Muscle layer of duodenum (tissue), 2 donors: ENCODE results near the gene KNG1.
"Not testable (repeated sequence)": the region's sequence is repeated elsewhere in the genome, so short reads cannot be mapped to it uniquely, and the experiment has no call there.

Source experiments
- H3K27ac ChIP-seq: one replicate; pipeline ENCODE4 v1.7.0; 2013; ENCODE audit warnings: mild to moderate bottlenecking, low read length
- H3K27me3 ChIP-seq: one replicate; pipeline ENCODE4 v1.7.0; 2013; ENCODE audit warnings: low read depth, mild to moderate bottlenecking, control low read depth, low read length
- H3K36me3 ChIP-seq, 2 donors: one replicate each; pipeline ENCODE4 v1.7.0; 2013; ENCODE audit warnings: low read length in 2 of 2, control low read depth in 1 of 2, mild to moderate bottlenecking in 1 of 2; ENCODE audit not compliant: insufficient read depth in 2 of 2, control insufficient read depth in 1 of 2
- H3K4me1 ChIP-seq, 2 donors: one replicate each; pipeline ENCODE4 v1.7.0; 2013; ENCODE audit warnings: low read length in 2 of 2, mild to moderate bottlenecking in 2 of 2, control low read depth in 1 of 2, moderate library complexity in 1 of 2; ENCODE audit not compliant: insufficient read depth in 2 of 2, control insufficient read depth in 1 of 2
- H3K4me3 ChIP-seq, 2 donors: one replicate each; pipeline ENCODE4 v1.7.0; 2013; ENCODE audit warnings: low read length in 2 of 2, low read depth in 1 of 2, mild to moderate bottlenecking in 1 of 2
- H3K9me3 ChIP-seq, 2 donors: one replicate each; pipeline ENCODE4 v1.7.0; 2013; ENCODE audit warnings: low read length in 2 of 2, control low read depth in 1 of 2, mild to moderate bottlenecking in 1 of 2; ENCODE audit not compliant: control insufficient read depth in 1 of 2
- donor health status: healthy.

Gene KNG1

DNA sequence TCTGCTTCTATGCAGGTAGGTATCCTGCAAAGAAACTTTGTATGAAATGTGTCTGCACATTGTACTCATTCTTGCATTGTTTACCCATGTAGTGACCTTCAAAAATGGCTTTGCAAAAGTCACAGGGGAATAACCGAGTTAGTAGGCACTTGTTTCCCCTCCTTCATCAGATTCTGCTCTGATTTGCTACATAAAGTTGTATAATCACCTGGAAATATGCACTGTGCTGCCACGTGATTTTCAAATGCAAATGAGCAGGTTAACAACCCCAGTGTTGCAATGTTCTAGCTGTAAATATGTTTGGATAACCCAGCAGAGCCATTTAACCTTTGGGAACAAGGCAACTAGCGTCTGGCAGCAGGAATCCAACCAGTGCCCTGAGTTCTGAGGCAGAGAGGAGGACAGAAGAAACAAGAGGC lies at the start of gene KNG1:
Gene KNG1, plus strand, starts transcription at position 321 of the 419 bp plus-strand sequence. CDS start 184 bp downstream, outside the sequence.
- H3K4me3 ChIP-seq, result no peak within 1 kb of the TSS
- no peaks in the 10 kb centered on the region for H3K9me3 ChIP-seq
- no peak within 1 kb of the TSS for H3K27ac ChIP-seq
- H3K27me3 ChIP-seq, result no peaks in the 10 kb centered on the region
- H3K36me3 ChIP-seq, result no peaks in the 10 kb centered on the region
- no peaks in the 10 kb centered on the region for H3K4me1 ChIP-seq

GRCh38 chr3:186668426-186668825 lies 48.7 kb upstream of the KNG1 start:
- Histone ChIP-seq H3K4me1 (no peaks in the 10 kb centered on the region), H3K36me3 (no peaks in the 10 kb centered on the region), H3K4me3 (no peak overlapping the region), H3K27ac (no peak overlapping the region), H3K27me3 (no peaks in the 10 kb centered on the region), H3K9me3 (no peaks in the 10 kb centered on the region)

DNA sequence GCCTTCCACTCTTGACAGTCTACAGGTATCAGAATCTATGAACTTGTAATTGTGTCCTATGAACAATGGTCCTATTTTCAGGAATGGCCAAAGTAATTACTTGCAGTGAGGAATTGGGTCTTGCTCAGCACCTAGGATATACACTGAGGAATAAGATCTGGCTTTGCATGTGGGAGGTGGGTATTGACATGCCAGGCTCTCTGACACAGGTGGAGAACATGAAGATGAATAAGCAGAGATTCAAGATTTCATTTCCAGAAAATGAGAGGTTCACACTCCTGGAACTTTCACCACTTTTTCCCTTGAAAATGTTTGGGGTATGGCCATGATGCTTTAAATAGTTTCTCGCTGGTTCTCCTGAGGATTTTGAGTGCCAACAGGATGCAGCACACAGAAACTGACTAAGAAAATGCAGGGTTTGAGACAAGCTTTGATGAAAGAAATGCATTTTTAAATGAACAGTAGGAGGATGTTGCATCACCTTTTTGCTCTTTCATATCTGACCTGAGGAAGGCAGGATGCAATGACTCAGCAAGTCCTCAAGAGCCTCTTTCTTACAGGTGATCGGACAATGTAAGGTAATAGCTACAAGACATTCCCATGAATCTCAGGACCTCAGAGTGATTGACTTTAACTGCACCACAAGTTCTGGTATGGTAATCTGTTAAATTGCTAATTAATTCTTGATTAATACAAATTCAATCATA lies 47.6 kb upstream of the KNG1 start:
- Histone ChIP-seq H3K27me3 (no peaks in the 10 kb centered on the region), H3K36me3 (no peaks in the 10 kb centered on the region)

DNA sequence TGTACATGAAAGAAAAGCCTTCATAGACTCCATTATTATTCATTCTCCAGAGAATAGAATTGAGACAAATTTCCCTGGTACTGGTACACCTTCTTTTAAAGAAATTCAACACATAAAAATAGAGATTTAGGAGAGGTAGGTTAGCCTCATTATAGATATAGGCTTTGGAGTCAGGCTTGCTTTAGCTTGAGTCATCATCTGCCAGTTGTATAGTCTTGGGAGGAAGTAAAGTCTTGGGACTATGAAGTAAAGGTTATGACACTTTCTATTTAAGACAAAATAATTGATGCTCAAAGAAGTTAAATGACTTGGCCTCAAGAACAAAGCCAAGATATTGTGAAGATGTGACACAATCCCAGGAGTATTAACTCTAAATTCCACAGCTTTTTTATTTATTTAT lies 47.0 kb upstream of the KNG1 start:
- H3K27ac ChIP-seq, result no peak overlapping the region
- no peak overlapping the region for H3K4me3 ChIP-seq
- H3K9me3 ChIP-seq, result no peaks in the 10 kb centered on the region
- H3K27me3 ChIP-seq, result no peaks in the 10 kb centered on the region
- no peaks in the 10 kb centered on the region for H3K36me3 ChIP-seq
- no peaks in the 10 kb centered on the region for H3K4me1 ChIP-seq

More for the DNA sequence above, 47.6 kb upstream of the KNG1 start:
- H3K27ac ChIP-seq, result no peak overlapping the region
- no peak overlapping the region for H3K4me3 ChIP-seq
- H3K9me3 ChIP-seq, result no peaks in the 10 kb centered on the region
- H3K4me1 ChIP-seq, result no peaks in the 10 kb centered on the region

- H3K9me3 ChIP-seq, result no peaks in the 10 kb centered on the region
- H3K36me3 ChIP-seq, result no peaks in the 10 kb centered on the region
- H3K4me3 ChIP-seq, result no peak overlapping the region
- H3K4me1 ChIP-seq, result no peaks in the 10 kb centered on the region
- H3K27ac ChIP-seq, result no peak overlapping the region
- H3K27me3 ChIP-seq, result no peaks in the 10 kb centered on the region
Measured at GRCh38 chr3:186671051-186671450, 46.1 kb upstream of the KNG1 start.

DNA sequence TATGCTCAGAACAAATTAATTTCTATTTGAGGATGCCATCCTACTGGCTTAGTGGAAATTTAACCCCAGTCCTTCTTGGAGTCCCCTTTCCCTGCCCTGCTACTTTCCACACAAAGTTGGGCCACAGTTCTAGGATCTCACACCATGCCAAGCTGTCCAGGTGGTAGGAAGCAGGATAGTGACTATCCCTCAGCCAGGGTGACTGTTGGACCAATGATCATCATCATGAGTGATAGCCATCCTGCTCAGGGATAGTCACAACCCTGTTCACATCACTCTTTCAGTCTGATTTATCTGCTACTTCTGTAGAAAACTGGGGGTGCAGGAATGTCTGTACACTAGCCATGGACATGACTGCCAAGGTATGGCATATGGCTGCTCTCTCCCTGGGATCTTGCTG lies 38.6 kb upstream of the KNG1 start:
- Histone ChIP-seq H3K27ac (no peak overlapping the region), H3K9me3 (no peaks in the 10 kb centered on the region), H3K4me3 (no peak overlapping the region), H3K4me1 (no peaks in the 10 kb centered on the region), H3K36me3 (no peaks in the 10 kb centered on the region), H3K27me3 (no peaks in the 10 kb centered on the region)

DNA sequence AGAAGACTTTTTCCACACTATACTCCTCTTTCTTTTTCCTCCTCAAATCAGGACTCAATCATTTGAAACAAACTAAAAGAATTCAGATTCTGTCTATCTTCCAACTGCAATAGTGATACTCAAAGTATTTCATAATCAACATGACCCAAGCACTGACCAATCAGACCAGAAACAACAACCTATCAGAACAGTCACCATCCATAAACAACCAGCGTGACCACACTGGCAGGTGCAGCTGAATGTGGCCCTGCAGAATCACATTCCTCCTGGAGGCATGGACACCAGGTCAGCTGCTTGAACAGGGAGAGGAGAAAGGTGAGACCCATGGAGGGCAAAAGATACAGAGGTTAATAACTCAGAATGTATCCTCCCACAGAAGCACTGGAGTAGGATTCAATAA lies 38.0 kb upstream of the KNG1 start:
- H3K27ac ChIP-seq, result no peak overlapping the region
- no peaks in the 10 kb centered on the region for H3K36me3 ChIP-seq
- H3K27me3 ChIP-seq, result no peaks in the 10 kb centered on the region
- no peaks in the 10 kb centered on the region for H3K9me3 ChIP-seq
- H3K4me1 ChIP-seq, result no peaks in the 10 kb centered on the region
- H3K4me3 ChIP-seq, result no peak overlapping the region

DNA sequence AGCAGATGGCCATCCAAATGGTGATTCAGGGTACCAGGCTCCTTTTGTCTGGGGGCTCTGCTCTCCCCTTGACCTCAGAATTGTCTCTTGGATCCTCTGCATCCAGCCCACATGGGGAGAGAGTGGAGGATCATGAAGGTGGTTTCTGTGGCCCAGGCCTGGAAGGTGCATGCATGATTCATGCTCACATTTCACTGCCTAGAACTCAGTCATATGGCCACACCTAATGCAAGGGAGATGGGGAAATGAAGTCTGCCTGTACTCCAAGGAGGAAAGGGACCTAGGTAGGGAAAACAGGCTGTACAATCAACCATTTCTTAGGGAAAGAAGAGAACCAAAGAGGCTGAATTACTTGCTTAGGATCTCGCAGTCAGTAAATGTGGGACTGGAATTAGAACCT lies 36.3 kb upstream of the KNG1 start:
- no peaks in the 10 kb centered on the region for H3K36me3 ChIP-seq
- no peaks in the 10 kb centered on the region for H3K4me1 ChIP-seq
- H3K4me3 ChIP-seq, result no peak overlapping the region
- no peaks in the 10 kb centered on the region for H3K27me3 ChIP-seq
- no peak overlapping the region for H3K27ac ChIP-seq
- no peaks in the 10 kb centered on the region for H3K9me3 ChIP-seq

DNA sequence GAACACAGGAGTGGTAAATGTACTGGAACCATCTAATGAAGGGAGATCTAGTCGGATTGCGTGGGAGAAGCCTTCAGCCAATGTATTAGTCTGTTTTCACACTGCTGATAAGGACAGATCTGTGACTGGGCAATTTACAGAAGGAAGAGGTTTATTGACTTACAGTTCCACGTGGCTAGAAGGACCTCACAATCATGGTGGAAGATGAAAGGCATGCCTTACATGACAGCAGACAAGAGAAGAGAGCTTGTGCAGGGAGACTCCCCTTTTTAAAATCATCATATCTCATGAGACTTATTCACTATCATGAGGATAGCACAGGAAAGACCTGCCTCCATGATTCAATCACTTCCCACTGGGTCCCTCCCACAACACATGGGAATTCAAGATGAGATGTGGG lies 34.3 kb upstream of the KNG1 start:
- Histone ChIP-seq H3K27me3 (peaks cover 2% of the 10 kb centered on the region), H3K9me3 (no peaks in the 10 kb centered on the region), H3K4me1 (no peaks in the 10 kb centered on the region), H3K4me3 (no peak overlapping the region), H3K27ac (no peak overlapping the region), H3K36me3 (no peaks in the 10 kb centered on the region)

DNA sequence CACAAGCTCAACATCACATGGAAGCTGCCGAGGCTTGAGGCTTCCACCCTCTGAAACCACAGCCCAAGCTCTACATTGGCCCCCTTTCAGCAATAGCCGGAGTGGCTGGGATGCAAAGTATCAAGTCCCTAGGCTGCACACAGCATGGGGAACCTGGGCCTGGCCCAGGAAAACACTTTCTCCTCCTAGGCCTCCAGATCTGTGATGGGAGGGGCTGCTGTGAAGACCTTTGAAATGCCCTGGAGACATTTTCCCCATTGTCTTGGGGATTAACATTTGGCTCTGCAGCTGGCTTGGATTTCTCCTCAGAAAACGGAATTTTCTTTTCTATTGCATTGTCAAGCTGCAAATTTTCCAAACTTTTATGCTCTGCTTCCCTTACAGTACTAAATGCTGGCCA lies 33.2 kb upstream of the KNG1 start:
- Histone ChIP-seq H3K27me3 (peaks cover 3% of the 10 kb centered on the region), H3K4me1 (no peaks in the 10 kb centered on the region), H3K27ac (no peak overlapping the region), H3K36me3 (no peaks in the 10 kb centered on the region), H3K9me3 (no peaks in the 10 kb centered on the region), H3K4me3 (no peak overlapping the region)

DNA sequence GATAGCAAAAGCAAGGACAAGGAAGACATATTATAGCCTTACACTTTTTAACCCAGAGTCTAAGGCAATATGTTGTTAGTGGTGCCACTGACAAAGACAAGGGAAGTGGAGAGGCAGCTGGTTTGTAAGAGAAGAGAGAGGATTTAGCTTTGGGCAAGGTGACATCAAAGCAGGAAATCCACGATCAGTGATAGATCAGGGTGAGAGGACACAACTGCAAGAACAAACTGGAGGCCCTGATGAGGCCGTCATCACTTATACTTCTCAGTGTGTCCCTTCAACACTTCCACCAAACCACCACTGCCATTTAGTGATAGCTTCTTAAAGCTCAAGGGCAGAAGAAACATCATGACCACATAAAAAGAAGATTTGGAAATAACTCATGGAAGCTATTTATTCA lies 30.7 kb upstream of the KNG1 start:
- H3K4me3 ChIP-seq, H3K27ac ChIP-seq, H3K36me3 ChIP-seq, H3K4me1 ChIP-seq, H3K27me3 ChIP-seq, H3K9me3 ChIP-seq: not testable (repeated sequence)

DNA sequence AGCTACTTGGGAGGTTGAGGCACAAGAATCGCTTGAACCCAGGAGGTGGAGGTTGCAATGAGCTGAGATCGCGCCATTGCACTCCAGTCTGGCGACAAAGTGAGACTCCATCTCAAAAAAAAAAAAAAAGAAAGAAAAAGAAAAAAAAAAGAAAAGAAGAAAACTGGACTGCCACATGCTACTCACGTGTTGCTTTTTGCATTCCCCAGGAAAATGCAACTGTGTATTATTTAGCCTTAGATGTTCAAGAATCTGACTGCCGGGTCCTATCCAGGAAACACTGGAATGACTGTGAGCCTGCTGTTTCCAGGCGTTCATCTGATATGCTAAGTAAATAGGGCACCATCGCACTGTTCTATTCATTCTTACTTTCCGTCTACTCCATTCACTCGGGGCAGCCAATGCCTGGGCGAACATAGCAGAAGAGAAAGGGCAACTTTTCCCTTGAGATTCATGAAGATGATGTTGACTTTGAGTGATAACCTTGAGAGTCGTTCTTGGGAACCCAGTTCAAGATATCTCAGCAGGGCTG lies 30.0 kb upstream of the KNG1 start:
- H3K27me3 ChIP-seq, result peaks cover 7% of the 10 kb centered on the region
- no peaks in the 10 kb centered on the region for H3K4me1 ChIP-seq
- no peak overlapping the region for H3K4me3 ChIP-seq
- H3K9me3 ChIP-seq, result no peaks in the 10 kb centered on the region
- no peak overlapping the region for H3K27ac ChIP-seq
- no peaks in the 10 kb centered on the region for H3K36me3 ChIP-seq
